HCT116 (cell line): ENCODE data around the gene FAM209B. TPM values are rescaled to one million over a fixed set of nuclear protein-coding genes. Genes with fewer than 3 reads are reported as not detected.

Experiments used
- ATAC-seq: fragments of 200-7000 bp; cut with Tn5 transposase; 2 replicates; pipeline ENCODE4 v1.9.1; 2020; ENCODE audit warnings: mild to moderate bottlenecking, moderate library complexity
- BruUV-seq: library from RNA; stranded (reverse); fragments of 400-500 nt; replicated peaks from 2 replicates; lab custom pipeline; 2021; lab: Mats Ljungman, UMichigan
- CTCF ChIA-PET: fragments of 300-600 bp; sonication (Branson Sonifier 250); formaldehyde crosslinking; loops from one replicate; lab custom pipeline; 2021; ENCODE audit warnings: antibody characterized with exemption; lab: Charles Lee
- POLR2A ChIA-PET: fragments of 300-600, 350-600 bp; sonication (Branson Sonifier 250); formaldehyde crosslinking; loops from one replicate; lab custom pipeline; 2021; ENCODE audit warnings: antibody characterized with exemption; lab: Charles Lee
- RAD21 ChIA-PET, 2 experiments: fragments of 300-600 bp; sonication (Branson Sonifier 250); formaldehyde crosslinking; loops; one replicate each; lab custom pipeline; 2023; ENCODE audit warnings: low total read pairs in 2 of 2; ENCODE audit not compliant: uncharacterized antibody in 2 of 2, unreplicated experiment in 2 of 2, low non-redundant PET in 1 of 2; lab: Charles Lee
- DNase-seq: peaks from one replicate; pipeline ENCODE4 v3.0.0-alpha.2; 2010; ENCODE audit warnings: low read depth, low spot score
- H2AFZ ChIP-seq: fragments of 200-600 bp; shearing (Covaris generic), sonication (generic); 2 replicates; pipeline ENCODE4 v1.6.1; 2017; ENCODE audit warnings: low read depth, mixed run types, mixed read lengths, antibody characterized with exemption, low read length; ENCODE audit not compliant: poor library complexity, severe bottlenecking
- H3K27ac ChIP-seq: 2 replicates; pipeline ENCODE4 v1.5.1; 2012; ENCODE audit warnings: low read depth, low read length
- H3K27me3 ChIP-seq: fragments of 200-600 bp; sonication (generic); 2 replicates; pipeline ENCODE4 v1.6.1; 2016; ENCODE audit warnings: mixed run types, low read length, mixed read lengths; ENCODE audit not compliant: insufficient read depth
- H3K36me3 ChIP-seq, 2 experiments: fragments of 200-500 bp in 1 of 2; fragments of 200-600 bp in 1 of 2; sonication (Bioruptor generic) in 1 of 2; sonication (generic) in 1 of 2; 2 replicates each; pipeline versions ENCODE4 v1.5.1 to v1.6.1; 2014 to 2016; ENCODE audit warnings: low read length in 2 of 2, inconsistent platforms in 1 of 2, mixed read lengths in 1 of 2, mixed run types in 1 of 2; ENCODE audit not compliant: insufficient read depth in 2 of 2, control insufficient read depth in 1 of 2
- H3K4me1 ChIP-seq, 2 experiments: fragments of 200-600 bp in 1 of 2; sonication (generic) in 1 of 2; 2 replicates each; pipeline versions ENCODE4 v1.5.1 to v1.6.1; 2012 to 2017; ENCODE audit warnings: low read length in 2 of 2, inconsistent platforms in 1 of 2, mild to moderate bottlenecking in 1 of 2, mixed read lengths in 1 of 2, mixed run types in 1 of 2, moderate library complexity in 1 of 2; ENCODE audit not compliant: insufficient read depth in 2 of 2, control insufficient read depth in 1 of 2
- H3K4me2 ChIP-seq: fragments of 200-600 bp; sonication (generic); 2 replicates; pipeline ENCODE4 v1.6.1; 2017; ENCODE audit warnings: mixed run types, low read length, mixed read lengths
- H3K4me3 ChIP-seq, 2 experiments: fragments of 200-600 bp in 1 of 2; sonication (generic) in 1 of 2; replicated peaks in 1 of 2; 2 replicates each; pipeline ENCODE4 v1.5.1; 2011 to 2016; ENCODE audit warnings: low read length in 2 of 2, control low read depth in 1 of 2, low read depth in 1 of 2, mild to moderate bottlenecking in 1 of 2, mixed read lengths in 1 of 2, mixed run types in 1 of 2
- H3K79me2 ChIP-seq: fragments of 200-600 bp; sonication (generic); 2 replicates; pipeline ENCODE4 v1.6.1; 2017; ENCODE audit warnings: mild to moderate bottlenecking, mixed run types, low read length, moderate library complexity, mixed read lengths; ENCODE audit not compliant: insufficient read depth
- H3K9ac ChIP-seq: fragments of 200-600 bp; sonication (generic); 2 replicates; pipeline ENCODE4 v1.6.1; 2016; ENCODE audit warnings: low read length, mixed read lengths
- H3K9me2 ChIP-seq: fragments of 200-600 bp; sonication (generic), shearing (Covaris generic); 2 replicates; pipeline ENCODE4 v1.6.1; 2017; ENCODE audit warnings: mixed run types, mild to moderate bottlenecking, moderate library complexity; ENCODE audit not compliant: insufficient read depth
- H3K9me3 ChIP-seq, 2 experiments: fragments of 200-500 bp in 1 of 2; fragments of 200-600 bp in 1 of 2; sonication (Bioruptor generic) in 1 of 2; sonication (generic) in 1 of 2; 2 replicates each; pipeline ENCODE4 v1.6.1; 2014 to 2017; ENCODE audit warnings: low read length in 2 of 2, mixed read lengths in 2 of 2, inconsistent platforms in 1 of 2, low read depth in 1 of 2, mild to moderate bottlenecking in 1 of 2, mixed run types in 1 of 2, moderate library complexity in 1 of 2; ENCODE audit not compliant: control insufficient read depth in 1 of 2, insufficient read depth in 1 of 2
- H4K20me1 ChIP-seq: fragments of 200-600 bp; sonication (generic), shearing (Covaris generic); 2 replicates; pipeline ENCODE4 v1.6.1; 2017; ENCODE audit warnings: mixed run types, mild to moderate bottlenecking, moderate library complexity; ENCODE audit not compliant: insufficient read depth
- ATF3 ChIP-seq: IDR thresholded peaks from 2 replicates; pipeline ENCODE4 v1.6.1; 2012
- CEBPB ChIP-seq: IDR thresholded peaks from 2 replicates; pipeline ENCODE4 v1.6.1; 2012; ENCODE audit warnings: low read depth
- ELF1 ChIP-seq: IDR thresholded peaks from 2 replicates; pipeline ENCODE4 v1.6.1; 2012; ENCODE audit warnings: low read depth, borderline replicate concordance
- EZH2 ChIP-seq: fragments of 200-600 bp; sonication (generic); IDR thresholded peaks from 2 replicates; pipeline ENCODE4 v1.6.1; 2017; ENCODE audit warnings: antibody characterized with exemption, mixed run types
- EZH2phosphoT487 ChIP-seq: fragments of 200-600 bp; IDR thresholded peaks from 2 replicates; pipeline ENCODE4 v1.6.1; 2018; ENCODE audit warnings: antibody characterized with exemption, borderline replicate concordance
- FOSL1 ChIP-seq: IDR thresholded peaks from 2 replicates; pipeline ENCODE4 v1.6.1; 2012; ENCODE audit warnings: low read depth
- JUND ChIP-seq: IDR thresholded peaks from 2 replicates; pipeline ENCODE4 v1.6.1; 2012
- MAX ChIP-seq: IDR thresholded peaks from 2 replicates; pipeline ENCODE4 v1.6.1; 2012
- POLR2A ChIP-seq: IDR thresholded peaks from 2 replicates; pipeline ENCODE4 v1.7.0; 2011; ENCODE audit warnings: borderline replicate concordance; ENCODE audit not compliant: insufficient read depth, insufficient read length; ENCODE audit errors: extremely low read depth
- POLR2AphosphoS5 ChIP-seq: IDR thresholded peaks from 2 replicates; pipeline ENCODE4 v1.6.1; 2011; ENCODE audit warnings: mild to moderate bottlenecking, low read depth, low read length, moderate library complexity
- TCF7L2 ChIP-seq: IDR thresholded peaks from 2 replicates; pipeline ENCODE4 v1.7.0; 2011; ENCODE audit warnings: borderline replicate concordance, inconsistent platforms; ENCODE audit not compliant: insufficient read depth, insufficient read length; ENCODE audit errors: extremely low read depth
- YY1 ChIP-seq: IDR thresholded peaks from 2 replicates; pipeline ENCODE4 v1.6.1; 2011; ENCODE audit warnings: low read length, low read depth, moderate library complexity, mild to moderate bottlenecking; ENCODE audit not compliant: insufficient replicate concordance; ENCODE audit errors: extremely low read depth
- ZFX ChIP-seq: fragments of 450-650 bp; IDR thresholded peaks from 2 replicates; pipeline ENCODE4 v1.6.1; 2017
- intact Hi-C: fragments of 100-400 bp; cut with micrococcal nuclease; formaldehyde crosslinking; loops from 2 replicates; pipeline ENCODE4 v1.10.0; 2022
- total RNA-seq: library from RNA; stranded (reverse); gene quantifications from one replicate; pipeline ENCODE4 v1.2.1, GENCODE V29; 2021; ENCODE audit not compliant: unreplicated experiment
- TF ChIP-seq, protein P1 (sequence below): IDR thresholded peaks from 2 replicates; pipeline ENCODE4 v1.6.1; 2011; ENCODE audit warnings: mild to moderate bottlenecking, low read length, moderate library complexity; ENCODE audit not compliant: insufficient replicate concordance; ENCODE audit errors: extremely low read depth
- TF ChIP-seq, protein P2 (sequence below): IDR thresholded peaks from 2 replicates; pipeline ENCODE4 v1.6.1; 2012; ENCODE audit warnings: low read depth

Gene FAM209B
- total RNA-seq, 1 experiment from 2014 or later: not detected

DNA sequence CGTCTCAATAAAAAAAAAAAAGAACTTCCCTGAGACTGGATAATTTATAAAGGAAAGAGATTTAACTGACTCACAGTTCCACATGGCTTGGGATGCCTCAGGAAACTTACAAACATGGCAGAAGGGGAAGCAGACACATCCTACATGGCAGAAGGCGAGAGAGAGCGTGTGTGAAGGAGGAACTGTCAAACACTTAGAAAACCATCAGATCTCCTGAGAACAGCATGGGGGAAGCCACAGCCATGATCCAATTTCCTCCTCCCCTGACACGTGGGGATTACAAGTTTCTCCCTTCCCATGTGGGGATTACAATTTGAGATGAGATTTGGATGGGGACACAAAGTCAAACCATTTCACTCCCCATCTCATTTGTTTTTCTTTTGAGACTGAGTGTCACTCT, 49.5 kb downstream of the FAM209B start:
- Histone ChIP-seq H3K9me2 (no peaks in the 10 kb centered on the region), H3K4me2 (no peak overlapping the region), H3K36me3 (no peaks in the 10 kb centered on the region), H3K9ac (no peak overlapping the region), H3K27ac (no peak overlapping the region), H3K9me3 (no peaks in the 10 kb centered on the region), H2AFZ (no peak overlapping the region), H3K79me2 (no peaks in the 10 kb centered on the region), H4K20me1 (no peaks in the 10 kb centered on the region), H3K4me3 (no peak overlapping the region), H3K4me1 (peaks cover 4 to 6% of the 10 kb centered on the region in 2 experiments; a peak in 2 of 4 replicates), H3K27me3 (no peaks in the 10 kb centered on the region)
- intact Hi-C loops: no loop called here
- BruUV-seq: no TSS peak
- ATAC-seq (no peak), DNase-seq (no peak)
- ChIA-PET POLR2A (no interaction called here), RAD21 (no interaction called here), CTCF (no interaction called here)
- TF ChIP-seq, protein P1, sequence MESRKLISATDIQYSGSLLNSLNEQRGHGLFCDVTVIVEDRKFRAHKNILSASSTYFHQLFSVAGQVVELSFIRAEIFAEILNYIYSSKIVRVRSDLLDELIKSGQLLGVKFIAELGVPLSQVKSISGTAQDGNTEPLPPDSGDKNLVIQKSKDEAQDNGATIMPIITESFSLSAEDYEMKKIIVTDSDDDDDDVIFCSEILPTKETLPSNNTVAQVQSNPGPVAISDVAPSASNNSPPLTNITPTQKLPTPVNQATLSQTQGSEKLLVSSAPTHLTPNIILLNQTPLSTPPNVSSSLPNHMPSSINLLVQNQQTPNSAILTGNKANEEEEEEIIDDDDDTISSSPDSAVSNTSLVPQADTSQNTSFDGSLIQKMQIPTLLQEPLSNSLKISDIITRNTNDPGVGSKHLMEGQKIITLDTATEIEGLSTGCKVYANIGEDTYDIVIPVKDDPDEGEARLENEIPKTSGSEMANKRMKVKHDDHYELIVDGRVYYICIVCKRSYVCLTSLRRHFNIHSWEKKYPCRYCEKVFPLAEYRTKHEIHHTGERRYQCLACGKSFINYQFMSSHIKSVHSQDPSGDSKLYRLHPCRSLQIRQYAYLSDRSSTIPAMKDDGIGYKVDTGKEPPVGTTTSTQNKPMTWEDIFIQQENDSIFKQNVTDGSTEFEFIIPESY: no peak
- TF ChIP-seq POLR2A: no peak
- TF ChIP-seq ELF1: no peak
- no peak for TF ChIP-seq POLR2AphosphoS5

GRCh38 chr20:56584916-56585315, 51.9 kb downstream of the FAM209B start:
- ChIA-PET POLR2A (no interaction called here), CTCF (no interaction called here)
- ATAC-seq: no peak
- TF ChIP-seq MAX: no peak
- no peak for TF ChIP-seq POLR2A
- TF ChIP-seq YY1: no peak
- no peak for TF ChIP-seq TCF7L2
- TF ChIP-seq JUND: no peak
- no peak for TF ChIP-seq EZH2
- TF ChIP-seq, protein P2, sequence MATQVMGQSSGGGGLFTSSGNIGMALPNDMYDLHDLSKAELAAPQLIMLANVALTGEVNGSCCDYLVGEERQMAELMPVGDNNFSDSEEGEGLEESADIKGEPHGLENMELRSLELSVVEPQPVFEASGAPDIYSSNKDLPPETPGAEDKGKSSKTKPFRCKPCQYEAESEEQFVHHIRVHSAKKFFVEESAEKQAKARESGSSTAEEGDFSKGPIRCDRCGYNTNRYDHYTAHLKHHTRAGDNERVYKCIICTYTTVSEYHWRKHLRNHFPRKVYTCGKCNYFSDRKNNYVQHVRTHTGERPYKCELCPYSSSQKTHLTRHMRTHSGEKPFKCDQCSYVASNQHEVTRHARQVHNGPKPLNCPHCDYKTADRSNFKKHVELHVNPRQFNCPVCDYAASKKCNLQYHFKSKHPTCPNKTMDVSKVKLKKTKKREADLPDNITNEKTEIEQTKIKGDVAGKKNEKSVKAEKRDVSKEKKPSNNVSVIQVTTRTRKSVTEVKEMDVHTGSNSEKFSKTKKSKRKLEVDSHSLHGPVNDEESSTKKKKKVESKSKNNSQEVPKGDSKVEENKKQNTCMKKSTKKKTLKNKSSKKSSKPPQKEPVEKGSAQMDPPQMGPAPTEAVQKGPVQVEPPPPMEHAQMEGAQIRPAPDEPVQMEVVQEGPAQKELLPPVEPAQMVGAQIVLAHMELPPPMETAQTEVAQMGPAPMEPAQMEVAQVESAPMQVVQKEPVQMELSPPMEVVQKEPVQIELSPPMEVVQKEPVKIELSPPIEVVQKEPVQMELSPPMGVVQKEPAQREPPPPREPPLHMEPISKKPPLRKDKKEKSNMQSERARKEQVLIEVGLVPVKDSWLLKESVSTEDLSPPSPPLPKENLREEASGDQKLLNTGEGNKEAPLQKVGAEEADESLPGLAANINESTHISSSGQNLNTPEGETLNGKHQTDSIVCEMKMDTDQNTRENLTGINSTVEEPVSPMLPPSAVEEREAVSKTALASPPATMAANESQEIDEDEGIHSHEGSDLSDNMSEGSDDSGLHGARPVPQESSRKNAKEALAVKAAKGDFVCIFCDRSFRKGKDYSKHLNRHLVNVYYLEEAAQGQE: no peak
- TF ChIP-seq CEBPB: no peak
- no peak for TF ChIP-seq FOSL1
- TF ChIP-seq ZFX: no peak
- TF ChIP-seq POLR2AphosphoS5: no peak
- TF ChIP-seq ATF3: no peak
- TF ChIP-seq ELF1: no peak
- TF ChIP-seq EZH2phosphoT487: no peak

More at GRCh38 chr20:56584916-56585315, 51.9 kb downstream of the FAM209B start:
- Histone ChIP-seq H3K36me3 (no peaks in the 10 kb centered on the region), H3K4me3 (no peak overlapping the region), H3K9me2 (no peaks in the 10 kb centered on the region), H3K27me3 (no peaks in the 10 kb centered on the region), H3K9ac (no peak overlapping the region), H3K4me1 (peaks cover 2 to 12% of the 10 kb centered on the region in 2 experiments; a peak in 2 of 4 replicates), H3K79me2 (no peaks in the 10 kb centered on the region), H2AFZ (no peak overlapping the region), H3K27ac (no peak overlapping the region), H3K4me2 (no peak overlapping the region), H3K9me3 (no peaks in the 10 kb centered on the region), H4K20me1 (no peaks in the 10 kb centered on the region)
- intact Hi-C loops: no loop called here
- no peak for DNase-seq
- RAD21 ChIA-PET: no interaction called here
- BruUV-seq: no TSS peak
